GM12878 (cell line): ENCODE results near the gene AFTPH. TPM values are rescaled to one million over a fixed set of nuclear protein-coding genes. Genes with fewer than 3 reads are reported as not detected.

Experiments used
- CBFB ChIP-seq: IDR thresholded peaks from 2 replicates; pipeline ENCODE4 v1.6.1; 2016; ENCODE audit warnings: antibody characterized with exemption, low read depth
- HDAC6 ChIP-seq: fragments of 200-600 bp; sonication (generic); IDR thresholded peaks from one replicate; pipeline ENCODE4 v1.8.0; 2017; ENCODE audit warnings: antibody characterized with exemption; ENCODE audit not compliant: unreplicated experiment
- IKZF2 ChIP-seq, 2 experiments: fragments of 450-650 bp; IDR thresholded peaks; 2 replicates each; pipeline ENCODE4 v1.6.1; 2017; ENCODE audit warnings: mild to moderate bottlenecking in 2 of 2, moderate library complexity in 2 of 2
- MEF2B ChIP-seq: fragments of 450-650 bp; IDR thresholded peaks from 2 replicates; pipeline ENCODE4 v1.6.1; 2018; ENCODE audit warnings: mild to moderate bottlenecking, moderate library complexity; ENCODE audit not compliant: partially characterized antibody, poor library complexity, severe bottlenecking
- RAD51 ChIP-seq: fragments of 450-650 bp; IDR thresholded peaks from 2 replicates; pipeline ENCODE4 v1.6.1; 2016; ENCODE audit warnings: moderate library complexity, mild to moderate bottlenecking, inconsistent platforms
- RCOR1 ChIP-seq: conservative IDR thresholded peaks from 2 replicates; pipeline ENCODE4 v1.6.1; 2012; ENCODE audit warnings: low read depth, low read length, improper control_type of control experiment
- STAT1 ChIP-seq: fragments of 450-650 bp; conservative IDR thresholded peaks from 2 replicates; pipeline ENCODE4 v1.6.1; 2014; ENCODE audit warnings: antibody characterized with exemption, mild to moderate bottlenecking
- STAT3 ChIP-seq: IDR thresholded peaks from 2 replicates; pipeline ENCODE4 v1.6.1; 2011; ENCODE audit warnings: low read depth, low read length, improper control_type of control experiment
- TCF12 ChIP-seq: IDR thresholded peaks from 2 replicates; pipeline ENCODE4 v1.6.1; 2011; ENCODE audit warnings: low read depth, mild to moderate bottlenecking, low read length
- YY1 ChIP-seq: IDR thresholded peaks from 2 replicates; pipeline ENCODE4 v1.6.1; 2011; ENCODE audit warnings: low read depth, mild to moderate bottlenecking, low read length
- polyA plus RNA-seq, 11 experiments: library from polyadenylated mRNA; depleted of rRNA in 4 of 11; unstranded in 6 of 11; stranded (reverse) in 5 of 11; fragments of >200 nt; fragmentation: Nextera tagmentation in 4 of 11; fragmentation: Illumina TruSeq in 1 of 11; extraction: Ambion mirVana in 4 of 11; extraction: Trizol in 1 of 11; gene quantifications; 1 replicate in 1 of 11; 2 replicates in 10 of 11; pipeline versions ENCODE4 v1.2.1 to v1.2.3, GENCODE V29; 2011 to 2016; ENCODE audit warnings: inconsistent platforms in 2 of 11, missing spikeins in 2 of 11, low read depth in 1 of 11
- total RNA-seq, 4 experiments: library from RNA; depleted of rRNA in 3 of 4; stranded (reverse); fragments of >200 nt in 3 of 4; fragmentation: Illumina TruSeq in 1 of 4; extraction: Trizol in 1 of 4; gene quantifications; 2 replicates each; pipeline versions ENCODE4 v1.2.1 to v1.2.3, GENCODE V29; 2013 to 2021
- TF ChIP-seq, protein P1 (sequence below): fragments of 450-650 bp; IDR thresholded peaks from 2 replicates; pipeline ENCODE4 v1.6.1; 2017; ENCODE audit warnings: mild to moderate bottlenecking
- TF ChIP-seq, protein P2 (sequence below): fragments of 450-650 bp; IDR thresholded peaks from 2 replicates; pipeline ENCODE4 v1.6.1; 2017; ENCODE audit warnings: low read depth, mild to moderate bottlenecking, moderate library complexity
- TF ChIP-seq, protein P3 (sequence below): IDR thresholded peaks from 2 replicates; pipeline ENCODE4 v1.6.1; 2011; ENCODE audit warnings: mild to moderate bottlenecking, low read depth, low read length, moderate library complexity; ENCODE audit not compliant: insufficient replicate concordance
- TF ChIP-seq, protein P4 (sequence below): fragments of 450-650 bp; IDR thresholded peaks from 2 replicates; pipeline ENCODE4 v1.6.1; 2016; ENCODE audit warnings: mild to moderate bottlenecking, moderate library complexity, borderline replicate concordance
- TF ChIP-seq, protein P5 (sequence below): fragments of 450-650 bp; formaldehyde crosslinking; IDR thresholded peaks from 2 replicates; pipeline ENCODE4 v1.5.0; 2022; ENCODE audit warnings: mild to moderate bottlenecking, missing genetic modification characterization

Gene AFTPH
- total and polyA plus RNA-seq, 10 of the 15 experiments (the other 5 are each of a cell fraction or from before 2014, with no cell fraction given) = 25.6 to 77.3 (median 39.5) TPM

DNA sequence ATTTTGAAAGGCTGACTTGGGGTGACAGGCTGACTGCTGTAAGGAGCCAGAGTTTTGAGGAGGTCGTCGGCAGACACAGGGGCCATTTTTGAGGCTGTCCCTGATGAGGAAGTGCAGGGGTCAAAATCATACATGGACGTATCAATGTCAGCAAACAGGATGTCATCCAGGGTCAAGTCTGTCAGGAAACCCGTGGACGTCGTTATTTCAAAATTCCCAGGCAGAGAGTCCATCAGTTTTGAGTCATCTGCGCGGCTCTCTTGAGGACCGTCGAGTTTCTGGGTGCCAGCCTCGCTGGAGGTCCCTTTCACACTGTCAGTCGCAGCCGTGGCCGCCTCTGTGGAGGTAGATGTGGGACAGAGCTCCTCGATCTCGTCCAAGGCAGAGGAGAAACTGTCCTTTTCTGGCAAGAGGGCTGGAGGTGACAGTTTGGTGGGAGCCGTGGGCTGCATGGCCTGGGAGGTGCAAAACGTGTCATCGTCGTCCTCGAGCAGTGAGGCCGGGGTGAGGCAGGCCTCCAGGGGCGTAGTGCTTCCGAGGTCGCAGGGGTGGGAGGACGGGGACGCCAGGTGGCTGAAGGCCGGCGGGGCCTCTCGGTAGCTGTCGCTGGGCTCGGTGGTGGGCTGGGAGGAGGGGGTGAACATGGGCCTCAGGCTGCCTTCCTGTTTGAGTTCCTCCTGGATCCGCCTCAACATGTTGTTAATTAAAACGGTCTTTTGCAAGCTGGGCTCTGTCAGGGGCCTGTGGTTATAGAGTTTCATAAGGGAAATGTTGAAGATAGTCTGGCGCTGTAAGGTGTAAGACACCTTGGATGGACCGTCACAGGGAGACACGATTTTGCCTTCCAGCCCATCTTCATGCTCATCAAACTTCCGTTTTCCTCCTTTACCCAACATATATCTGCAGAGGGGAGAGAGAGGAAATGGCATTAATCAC lies 112.1 kb downstream of the AFTPH start (continued):
- TF ChIP-seq, protein P1, sequence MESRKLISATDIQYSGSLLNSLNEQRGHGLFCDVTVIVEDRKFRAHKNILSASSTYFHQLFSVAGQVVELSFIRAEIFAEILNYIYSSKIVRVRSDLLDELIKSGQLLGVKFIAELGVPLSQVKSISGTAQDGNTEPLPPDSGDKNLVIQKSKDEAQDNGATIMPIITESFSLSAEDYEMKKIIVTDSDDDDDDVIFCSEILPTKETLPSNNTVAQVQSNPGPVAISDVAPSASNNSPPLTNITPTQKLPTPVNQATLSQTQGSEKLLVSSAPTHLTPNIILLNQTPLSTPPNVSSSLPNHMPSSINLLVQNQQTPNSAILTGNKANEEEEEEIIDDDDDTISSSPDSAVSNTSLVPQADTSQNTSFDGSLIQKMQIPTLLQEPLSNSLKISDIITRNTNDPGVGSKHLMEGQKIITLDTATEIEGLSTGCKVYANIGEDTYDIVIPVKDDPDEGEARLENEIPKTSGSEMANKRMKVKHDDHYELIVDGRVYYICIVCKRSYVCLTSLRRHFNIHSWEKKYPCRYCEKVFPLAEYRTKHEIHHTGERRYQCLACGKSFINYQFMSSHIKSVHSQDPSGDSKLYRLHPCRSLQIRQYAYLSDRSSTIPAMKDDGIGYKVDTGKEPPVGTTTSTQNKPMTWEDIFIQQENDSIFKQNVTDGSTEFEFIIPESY = no peak
- TF ChIP-seq IKZF2 (IDR thresholded peaks at IDR 0.05) (peak; percentile 81 to 82), RCOR1 (no peak), STAT3 (no peak), YY1 (no peak), CBFB (no peak), TCF12 (peak; percentile 79; the same call in 1 of the 2 replicates), RAD51 (no peak), HDAC6 (no peak), STAT1 (no peak), MEF2B (peak; percentile 31)
- TF ChIP-seq, protein P2, sequence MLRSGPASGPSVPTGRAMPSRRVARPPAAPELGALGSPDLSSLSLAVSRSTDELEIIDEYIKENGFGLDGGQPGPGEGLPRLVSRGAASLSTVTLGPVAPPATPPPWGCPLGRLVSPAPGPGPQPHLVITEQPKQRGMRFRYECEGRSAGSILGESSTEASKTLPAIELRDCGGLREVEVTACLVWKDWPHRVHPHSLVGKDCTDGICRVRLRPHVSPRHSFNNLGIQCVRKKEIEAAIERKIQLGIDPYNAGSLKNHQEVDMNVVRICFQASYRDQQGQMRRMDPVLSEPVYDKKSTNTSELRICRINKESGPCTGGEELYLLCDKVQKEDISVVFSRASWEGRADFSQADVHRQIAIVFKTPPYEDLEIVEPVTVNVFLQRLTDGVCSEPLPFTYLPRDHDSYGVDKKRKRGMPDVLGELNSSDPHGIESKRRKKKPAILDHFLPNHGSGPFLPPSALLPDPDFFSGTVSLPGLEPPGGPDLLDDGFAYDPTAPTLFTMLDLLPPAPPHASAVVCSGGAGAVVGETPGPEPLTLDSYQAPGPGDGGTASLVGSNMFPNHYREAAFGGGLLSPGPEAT = peak; percentile 23; the same call in 1 of the 2 replicates
- TF ChIP-seq, protein P3, sequence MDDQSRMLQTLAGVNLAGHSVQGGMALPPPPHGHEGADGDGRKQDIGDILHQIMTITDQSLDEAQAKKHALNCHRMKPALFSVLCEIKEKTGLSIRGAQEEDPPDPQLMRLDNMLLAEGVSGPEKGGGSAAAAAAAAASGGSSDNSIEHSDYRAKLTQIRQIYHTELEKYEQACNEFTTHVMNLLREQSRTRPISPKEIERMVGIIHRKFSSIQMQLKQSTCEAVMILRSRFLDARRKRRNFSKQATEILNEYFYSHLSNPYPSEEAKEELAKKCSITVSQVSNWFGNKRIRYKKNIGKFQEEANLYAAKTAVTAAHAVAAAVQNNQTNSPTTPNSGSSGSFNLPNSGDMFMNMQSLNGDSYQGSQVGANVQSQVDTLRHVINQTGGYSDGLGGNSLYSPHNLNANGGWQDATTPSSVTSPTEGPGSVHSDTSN = peak; percentile 35
- TF ChIP-seq, protein P4, sequence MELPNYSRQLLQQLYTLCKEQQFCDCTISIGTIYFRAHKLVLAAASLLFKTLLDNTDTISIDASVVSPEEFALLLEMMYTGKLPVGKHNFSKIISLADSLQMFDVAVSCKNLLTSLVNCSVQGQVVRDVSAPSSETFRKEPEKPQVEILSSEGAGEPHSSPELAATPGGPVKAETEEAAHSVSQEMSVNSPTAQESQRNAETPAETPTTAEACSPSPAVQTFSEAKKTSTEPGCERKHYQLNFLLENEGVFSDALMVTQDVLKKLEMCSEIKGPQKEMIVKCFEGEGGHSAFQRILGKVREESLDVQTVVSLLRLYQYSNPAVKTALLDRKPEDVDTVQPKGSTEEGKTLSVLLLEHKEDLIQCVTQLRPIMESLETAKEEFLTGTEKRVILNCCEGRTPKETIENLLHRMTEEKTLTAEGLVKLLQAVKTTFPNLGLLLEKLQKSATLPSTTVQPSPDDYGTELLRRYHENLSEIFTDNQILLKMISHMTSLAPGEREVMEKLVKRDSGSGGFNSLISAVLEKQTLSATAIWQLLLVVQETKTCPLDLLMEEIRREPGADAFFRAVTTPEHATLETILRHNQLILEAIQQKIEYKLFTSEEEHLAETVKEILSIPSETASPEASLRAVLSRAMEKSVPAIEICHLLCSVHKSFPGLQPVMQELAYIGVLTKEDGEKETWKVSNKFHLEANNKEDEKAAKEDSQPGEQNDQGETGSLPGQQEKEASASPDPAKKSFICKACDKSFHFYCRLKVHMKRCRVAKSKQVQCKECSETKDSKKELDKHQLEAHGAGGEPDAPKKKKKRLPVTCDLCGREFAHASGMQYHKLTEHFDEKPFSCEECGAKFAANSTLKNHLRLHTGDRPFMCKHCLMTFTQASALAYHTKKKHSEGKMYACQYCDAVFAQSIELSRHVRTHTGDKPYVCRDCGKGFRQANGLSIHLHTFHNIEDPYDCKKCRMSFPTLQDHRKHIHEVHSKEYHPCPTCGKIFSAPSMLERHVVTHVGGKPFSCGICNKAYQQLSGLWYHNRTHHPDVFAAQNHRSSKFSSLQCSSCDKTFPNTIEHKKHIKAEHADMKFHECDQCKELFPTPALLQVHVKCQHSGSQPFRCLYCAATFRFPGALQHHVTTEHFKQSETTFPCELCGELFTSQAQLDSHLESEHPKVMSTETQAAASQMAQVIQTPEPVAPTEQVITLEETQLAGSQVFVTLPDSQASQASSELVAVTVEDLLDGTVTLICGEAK = no peak; the same call in 1 of the 2 replicates
- TF ChIP-seq, protein P5, sequence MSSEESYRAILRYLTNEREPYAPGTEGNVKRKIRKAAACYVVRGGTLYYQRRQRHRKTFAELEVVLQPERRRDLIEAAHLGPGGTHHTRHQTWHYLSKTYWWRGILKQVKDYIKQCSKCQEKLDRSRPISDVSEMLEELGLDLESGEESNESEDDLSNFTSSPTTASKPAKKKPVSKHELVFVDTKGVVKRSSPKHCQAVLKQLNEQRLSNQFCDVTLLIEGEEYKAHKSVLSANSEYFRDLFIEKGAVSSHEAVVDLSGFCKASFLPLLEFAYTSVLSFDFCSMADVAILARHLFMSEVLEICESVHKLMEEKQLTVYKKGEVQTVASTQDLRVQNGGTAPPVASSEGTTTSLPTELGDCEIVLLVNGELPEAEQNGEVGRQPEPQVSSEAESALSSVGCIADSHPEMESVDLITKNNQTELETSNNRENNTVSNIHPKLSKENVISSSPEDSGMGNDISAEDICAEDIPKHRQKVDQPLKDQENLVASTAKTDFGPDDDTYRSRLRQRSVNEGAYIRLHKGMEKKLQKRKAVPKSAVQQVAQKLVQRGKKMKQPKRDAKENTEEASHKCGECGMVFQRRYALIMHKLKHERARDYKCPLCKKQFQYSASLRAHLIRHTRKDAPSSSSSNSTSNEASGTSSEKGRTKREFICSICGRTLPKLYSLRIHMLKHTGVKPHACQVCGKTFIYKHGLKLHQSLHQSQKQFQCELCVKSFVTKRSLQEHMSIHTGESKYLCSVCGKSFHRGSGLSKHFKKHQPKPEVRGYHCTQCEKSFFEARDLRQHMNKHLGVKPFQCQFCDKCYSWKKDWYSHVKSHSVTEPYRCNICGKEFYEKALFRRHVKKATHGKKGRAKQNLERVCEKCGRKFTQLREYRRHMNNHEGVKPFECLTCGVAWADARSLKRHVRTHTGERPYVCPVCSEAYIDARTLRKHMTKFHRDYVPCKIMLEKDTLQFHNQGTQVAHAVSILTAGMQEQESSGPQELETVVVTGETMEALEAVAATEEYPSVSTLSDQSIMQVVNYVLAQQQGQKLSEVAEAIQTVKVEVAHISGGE (CRISPR knock-in tag) = no peak
